ENCODE data around the gene MAPKAPK2. TPM values are rescaled to one million over a fixed set of nuclear protein-coding genes. Genes with fewer than 3 reads are reported as not detected.

MAPKAPK2 gene
- polyA plus RNA-seq, 1 donor from 2014 or later: 9.0 TPM

- H3K27ac ChIP-seq (ENCODE audit: low read length): no peak overlapping the region
These were observed 6.9 kb downstream of the MAPKAPK2 start for GRCh38 chr1:206691604-206692003.

GRCh38 chr1:206693029-206693428, 8.3 kb downstream of the MAPKAPK2 start:
- no peak overlapping the region for H3K9ac ChIP-seq (ENCODE audit: low read length)
- H3K4me3 ChIP-seq (ENCODE audit: low read length): no peak overlapping the region
- H3K9me2 ChIP-seq (ENCODE audit: insufficient read depth, low read length): no peaks in the 10 kb centered on the region
- no peaks in the 10 kb centered on the region for H3F3A ChIP-seq (ENCODE audit: insufficient read depth, low read length, poor library complexity, severe bottlenecking)
- no peak overlapping the region for H3K27ac ChIP-seq (ENCODE audit: low read length)
- TF ChIP-seq SMC3 (conservative IDR thresholded peaks at IDR 0.05; ENCODE audit: poor library complexity) (no peak), MXI1 (conservative IDR thresholded peaks at IDR 0.05; ENCODE audit: poor library complexity, severe bottlenecking) (no peak), RAD21 (conservative IDR thresholded peaks at IDR 0.05) (no peak), REST (IDR thresholded peaks at IDR 0.05; ENCODE audit: borderline replicate concordance) (no peak), POLR2AphosphoS5 (IDR thresholded peaks at IDR 0.05) (no peak), CTCF (IDR thresholded peaks at IDR 0.05; ENCODE audit: poor library complexity, severe bottlenecking) (no peak)
- H3K9me3 ChIP-seq (ENCODE audit: low read length): no peaks in the 10 kb centered on the region
- H4K20me1 ChIP-seq (ENCODE audit: insufficient read depth): no peaks in the 10 kb centered on the region
- no peaks in the 10 kb centered on the region for H3K27me3 ChIP-seq (ENCODE audit: insufficient read depth, low read depth, low read length)
- H3K4me2 ChIP-seq (ENCODE audit: low read length): no peak overlapping the region
- H3K36me3 ChIP-seq (ENCODE audit: insufficient read depth, low read length): no peaks in the 10 kb centered on the region
- no peak overlapping the region for H2AFZ ChIP-seq (ENCODE audit: low read depth, low read length)
- peaks cover 49% of the 10 kb centered on the region for H3K79me2 ChIP-seq (replicated peaks; ENCODE audit: insufficient read depth, low read length)

More at GRCh38 chr1:206691604-206692003, 6.9 kb downstream of the MAPKAPK2 start:
- peaks cover 62% of the 10 kb centered on the region for H3K79me2 ChIP-seq (replicated peaks; ENCODE audit: insufficient read depth, low read length)
- no peaks in the 10 kb centered on the region for H3F3A ChIP-seq (ENCODE audit: insufficient read depth, low read length, poor library complexity, severe bottlenecking)
- no peak overlapping the region for H3K9ac ChIP-seq (ENCODE audit: low read length)
- H2AFZ ChIP-seq (ENCODE audit: low read depth, low read length): no peak overlapping the region
- H3K27me3 ChIP-seq (ENCODE audit: insufficient read depth, low read depth, low read length): no peaks in the 10 kb centered on the region
- H3K36me3 ChIP-seq (ENCODE audit: insufficient read depth, low read length): no peaks in the 10 kb centered on the region
- no peak overlapping the region for H3K4me2 ChIP-seq (ENCODE audit: low read length)
- TF ChIP-seq CTCF (IDR thresholded peaks at IDR 0.05; ENCODE audit: poor library complexity, severe bottlenecking): no peak
- TF ChIP-seq EZH2 (IDR thresholded peaks at IDR 0.05; ENCODE audit: borderline replicate concordance, insufficient read depth, low read length, poor library complexity, severe bottlenecking): no peak
- TF ChIP-seq RAD21 (conservative IDR thresholded peaks at IDR 0.05): no peak
- no peak for TF ChIP-seq EP300 (conservative IDR thresholded peaks at IDR 0.05; ENCODE audit: poor library complexity, severe bottlenecking)
- no peak for TF ChIP-seq REST (IDR thresholded peaks at IDR 0.05; ENCODE audit: borderline replicate concordance)
- no peak for TF ChIP-seq SMC3 (conservative IDR thresholded peaks at IDR 0.05; ENCODE audit: poor library complexity)
- no peak for TF ChIP-seq POLR2AphosphoS5 (IDR thresholded peaks at IDR 0.05)
- TF ChIP-seq TAF1 (IDR thresholded peaks at IDR 0.05; ENCODE audit: low read depth): no peak
- TF ChIP-seq MXI1 (conservative IDR thresholded peaks at IDR 0.05; ENCODE audit: poor library complexity, severe bottlenecking): no peak
- H3K4me3 ChIP-seq (ENCODE audit: low read length): no peak overlapping the region
- no peaks in the 10 kb centered on the region for H4K20me1 ChIP-seq (ENCODE audit: insufficient read depth)
- H3K9me2 ChIP-seq (ENCODE audit: insufficient read depth, low read length): no peaks in the 10 kb centered on the region
- no peaks in the 10 kb centered on the region for H3K9me3 ChIP-seq (ENCODE audit: low read length)
